GM11168 (cell line): ENCODE results near the gene ST8SIA2.
"Not testable (repeated sequence)": the region's sequence is repeated elsewhere in the genome, so short reads cannot be mapped to it uniquely, and the experiment has no call there.

Source experiments
- in situ Hi-C: fragments of 300-500 bp; cut with MboI; formaldehyde crosslinking; loops from one replicate; pipeline ENCODE4 v1.12.0; 2022; ENCODE audit warnings: low sequenced_read_pairs; ENCODE audit not compliant: unreplicated experiment

The ST8SIA2 gene

DNA sequence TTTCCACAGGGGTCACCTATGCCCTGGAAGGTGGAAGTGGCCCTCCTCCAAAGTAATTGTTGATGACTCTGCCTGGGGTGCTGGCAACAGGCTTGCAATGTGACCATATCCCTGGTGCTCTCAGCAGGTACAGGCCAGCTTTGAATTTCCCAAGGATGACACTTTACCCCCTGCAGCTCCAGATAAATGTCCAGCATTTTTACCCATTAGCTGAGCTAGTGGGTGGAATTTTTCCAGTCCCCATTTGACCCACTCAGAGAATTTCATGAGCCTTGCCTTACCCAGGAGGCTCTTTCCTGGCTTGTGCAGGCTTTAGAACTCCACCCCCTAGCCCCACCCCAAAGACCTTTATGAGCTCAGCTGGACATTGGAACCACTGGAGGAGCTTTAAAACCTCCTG is 77.6 kb downstream of the ST8SIA2 start:
- in situ Hi-C loops = no loop called here

DNA sequence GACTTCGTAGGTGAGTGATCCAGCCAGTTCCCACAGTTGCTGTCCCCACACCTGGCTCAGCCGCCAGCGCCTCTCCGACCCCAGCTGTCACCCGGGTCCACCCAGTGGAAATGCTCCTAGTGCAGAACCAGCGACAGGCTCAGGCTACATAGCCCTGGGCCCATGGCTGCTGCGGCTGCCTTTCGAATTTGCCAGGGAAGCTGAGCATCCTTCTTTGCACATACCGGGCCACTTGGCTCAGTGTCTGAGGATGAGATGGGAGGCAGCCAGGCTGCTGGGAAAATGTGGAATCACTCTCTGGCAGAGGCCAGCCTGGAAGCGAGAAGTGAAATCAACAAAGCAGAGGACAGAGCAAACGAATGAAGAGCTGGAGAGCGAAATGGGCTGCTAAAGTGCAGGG is 80.1 kb downstream of the ST8SIA2 start:
- in situ Hi-C loops = no loop called here

DNA sequence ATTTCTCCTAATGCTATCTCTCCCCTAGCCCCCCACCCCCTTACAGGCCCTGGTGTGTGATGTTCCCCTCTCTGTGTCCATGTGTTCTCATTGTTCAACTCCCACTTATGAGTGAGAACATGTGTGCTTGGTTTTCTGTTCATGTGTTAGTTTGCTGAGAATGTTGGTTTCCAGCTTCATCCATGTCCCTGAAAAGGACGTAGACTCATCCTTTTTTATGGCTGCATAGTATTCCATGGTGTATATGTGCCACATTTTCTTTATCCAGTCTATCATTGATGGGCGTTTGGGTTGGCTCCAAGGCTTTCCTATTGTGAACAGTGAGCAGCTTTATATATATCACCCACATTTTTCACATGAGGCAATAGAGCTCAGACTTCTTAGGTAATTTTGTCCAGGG is 86.0 kb downstream of the ST8SIA2 start:
- in situ Hi-C loops = not testable (repeated sequence)

DNA sequence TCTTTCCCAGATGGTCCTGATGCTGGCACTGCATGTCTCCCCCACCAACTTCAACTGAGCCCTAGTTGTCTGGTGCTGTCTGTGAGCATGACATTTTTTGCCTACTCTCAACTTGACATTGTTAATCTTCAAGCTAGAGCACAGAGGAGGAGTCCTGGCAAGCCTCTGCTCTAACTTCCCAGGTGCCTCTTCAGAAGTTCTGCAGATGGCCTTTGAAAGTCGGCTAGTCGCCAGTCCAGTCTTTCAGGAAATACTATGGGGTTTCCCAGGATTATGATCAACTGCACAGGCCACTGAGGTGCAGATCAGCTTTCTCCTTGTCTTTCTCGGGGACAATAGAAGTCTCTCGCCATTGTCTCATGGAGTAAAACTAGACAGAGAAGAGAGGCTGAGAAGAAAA is 86.7 kb downstream of the ST8SIA2 start:
- in situ Hi-C loops = no loop called here

DNA sequence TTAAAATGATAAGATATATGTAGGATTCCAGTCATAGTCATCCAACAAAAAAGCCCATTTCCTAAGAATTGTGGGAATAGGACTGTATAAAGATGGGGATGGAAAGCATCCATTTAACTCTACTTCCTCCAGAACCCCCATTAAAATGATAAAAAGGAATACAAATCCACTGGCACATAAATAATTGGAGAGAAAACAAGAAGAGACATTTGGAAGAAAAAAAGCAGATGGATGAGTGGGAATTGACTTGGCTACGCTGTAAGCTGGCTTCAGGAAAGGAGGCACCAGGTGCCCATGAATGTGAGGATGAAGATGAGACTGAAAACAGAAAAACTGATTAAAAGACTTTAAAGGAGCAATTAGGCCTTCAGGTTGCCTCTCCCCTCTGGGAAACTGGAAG is 91.8 kb downstream of the ST8SIA2 start:
- in situ Hi-C loops = no loop called here

DNA sequence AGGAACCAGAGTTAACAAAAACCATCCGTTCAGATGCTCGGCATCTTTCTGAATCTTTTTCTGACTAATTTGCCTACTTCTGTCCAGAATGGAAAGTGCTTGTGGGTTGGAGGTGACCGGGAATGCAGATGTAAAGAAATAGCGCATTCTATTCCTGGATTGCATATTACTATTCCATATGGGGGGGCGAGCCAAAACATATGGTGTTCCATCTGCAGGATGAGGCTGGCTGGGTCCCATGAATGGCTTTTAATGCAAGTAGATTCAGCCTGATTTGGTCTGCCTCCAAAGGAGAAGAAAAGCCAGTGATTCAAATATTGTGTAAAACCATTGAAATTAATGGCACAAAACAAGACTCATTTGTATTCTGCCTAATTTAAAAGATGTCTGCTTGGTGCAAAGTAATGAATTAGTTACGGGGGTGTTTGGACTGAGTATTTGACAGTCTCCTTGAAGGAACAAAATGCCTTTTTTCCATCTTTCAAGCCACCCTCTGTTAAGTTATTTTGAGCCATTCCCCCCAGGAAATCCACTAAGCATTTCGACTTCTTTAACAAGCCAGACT is 99.0 kb downstream of the ST8SIA2 start:
- in situ Hi-C loops = no loop called here

DNA sequence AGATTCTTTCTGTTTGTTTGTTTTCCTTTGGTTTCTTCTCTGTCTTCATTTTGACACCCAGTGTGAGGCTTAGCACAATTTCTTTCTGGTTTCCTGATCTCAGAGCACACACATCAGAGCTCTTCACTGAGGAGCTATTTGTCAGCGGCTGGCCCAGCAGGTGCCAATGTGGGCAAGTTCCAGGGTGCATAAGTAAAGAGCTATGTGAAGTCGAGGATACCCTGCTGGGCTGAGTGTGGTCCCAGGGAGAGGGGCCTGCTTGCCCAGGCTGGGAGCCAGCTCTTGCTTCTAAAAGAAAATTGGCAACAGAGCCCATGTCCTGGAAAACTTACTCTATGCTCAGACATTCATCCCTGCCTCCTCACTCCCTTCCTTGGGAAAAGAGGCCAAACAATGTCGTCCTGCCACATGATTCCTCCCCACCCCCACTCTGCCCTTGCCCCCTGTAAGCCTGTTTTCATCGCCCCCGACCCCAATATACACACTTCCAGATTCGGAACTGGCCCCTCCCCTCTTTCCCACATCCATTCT is 101.2 kb downstream of the ST8SIA2 start:
- in situ Hi-C loops = no loop called here

DNA sequence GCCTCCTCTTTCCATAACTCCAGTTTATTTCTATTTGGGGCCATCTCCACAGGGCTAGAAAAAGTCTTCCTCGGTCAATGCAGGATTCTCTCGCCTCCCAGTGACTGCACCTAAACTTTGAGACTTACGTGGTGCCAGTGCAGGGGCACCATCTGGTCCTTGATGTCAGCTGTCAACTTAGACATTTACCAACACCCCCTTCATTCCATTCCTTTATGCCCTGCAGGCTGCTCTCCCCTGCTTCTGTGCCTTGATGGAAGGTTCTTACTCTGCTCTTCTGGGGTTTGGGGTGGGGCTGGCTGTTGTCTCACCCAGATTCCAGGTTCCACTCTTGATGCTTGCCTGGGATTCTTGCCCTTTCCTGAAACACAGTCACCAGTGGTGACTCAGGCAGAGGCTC is 101.8 kb downstream of the ST8SIA2 start:
- in situ Hi-C loops = no loop called here

DNA sequence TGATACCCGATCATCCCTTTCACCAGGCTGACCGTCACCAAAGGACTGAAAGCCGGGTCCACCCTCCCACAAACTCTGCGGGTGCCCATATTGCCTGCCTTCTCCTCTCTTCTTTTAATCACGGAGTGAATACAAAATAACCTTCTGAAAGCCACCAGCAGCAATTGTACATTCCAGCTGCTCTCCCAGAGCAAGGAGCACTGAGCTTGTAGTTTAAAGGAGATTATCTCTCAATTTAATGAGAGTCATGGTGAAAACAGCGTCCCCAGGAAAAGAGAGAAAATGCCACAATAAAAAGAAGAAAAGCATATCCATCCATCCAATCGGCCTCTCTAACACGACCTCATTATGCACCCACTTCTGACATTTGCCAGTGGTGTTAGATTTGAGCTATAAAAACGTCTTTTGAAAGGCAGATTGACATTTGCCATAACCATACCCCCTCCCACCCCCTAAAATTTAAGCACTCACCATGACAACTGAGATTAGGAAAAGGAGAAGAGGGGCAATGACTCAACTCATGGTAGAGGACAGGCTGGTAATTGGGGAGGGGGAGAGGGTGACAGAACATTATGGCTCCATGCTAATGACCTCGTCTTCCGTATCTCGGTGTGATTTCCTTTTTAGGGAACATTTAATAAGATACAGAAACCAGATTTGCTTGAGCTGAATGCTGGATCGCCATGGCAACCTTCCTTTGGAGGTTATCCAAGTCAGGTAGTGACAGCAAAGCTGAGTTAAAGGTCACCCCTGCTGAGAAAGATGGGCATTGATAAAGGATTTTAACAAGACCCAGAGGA is 106.2 kb downstream of the ST8SIA2 start:
- in situ Hi-C loops = no loop called here

DNA sequence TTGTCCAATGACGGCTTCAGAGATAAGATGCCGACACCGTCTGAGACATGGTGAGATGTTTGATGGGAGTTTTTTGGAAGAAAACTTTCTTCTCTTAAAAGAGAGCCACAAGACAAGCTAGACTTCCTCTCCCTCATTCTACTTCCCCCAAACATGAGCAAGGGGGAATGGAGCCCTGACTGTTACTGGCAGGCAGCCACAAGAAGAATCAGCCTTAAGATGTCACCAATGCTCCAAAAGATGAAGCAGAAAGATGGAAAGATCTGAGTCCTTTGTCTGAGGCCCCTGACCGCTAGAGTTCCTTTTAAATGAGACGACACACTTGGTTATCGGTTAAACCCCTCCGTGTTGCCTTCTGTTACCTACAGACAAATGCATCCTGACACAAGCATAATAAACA is 108.7 kb downstream of the ST8SIA2 start:
- in situ Hi-C loops = no loop called here

DNA sequence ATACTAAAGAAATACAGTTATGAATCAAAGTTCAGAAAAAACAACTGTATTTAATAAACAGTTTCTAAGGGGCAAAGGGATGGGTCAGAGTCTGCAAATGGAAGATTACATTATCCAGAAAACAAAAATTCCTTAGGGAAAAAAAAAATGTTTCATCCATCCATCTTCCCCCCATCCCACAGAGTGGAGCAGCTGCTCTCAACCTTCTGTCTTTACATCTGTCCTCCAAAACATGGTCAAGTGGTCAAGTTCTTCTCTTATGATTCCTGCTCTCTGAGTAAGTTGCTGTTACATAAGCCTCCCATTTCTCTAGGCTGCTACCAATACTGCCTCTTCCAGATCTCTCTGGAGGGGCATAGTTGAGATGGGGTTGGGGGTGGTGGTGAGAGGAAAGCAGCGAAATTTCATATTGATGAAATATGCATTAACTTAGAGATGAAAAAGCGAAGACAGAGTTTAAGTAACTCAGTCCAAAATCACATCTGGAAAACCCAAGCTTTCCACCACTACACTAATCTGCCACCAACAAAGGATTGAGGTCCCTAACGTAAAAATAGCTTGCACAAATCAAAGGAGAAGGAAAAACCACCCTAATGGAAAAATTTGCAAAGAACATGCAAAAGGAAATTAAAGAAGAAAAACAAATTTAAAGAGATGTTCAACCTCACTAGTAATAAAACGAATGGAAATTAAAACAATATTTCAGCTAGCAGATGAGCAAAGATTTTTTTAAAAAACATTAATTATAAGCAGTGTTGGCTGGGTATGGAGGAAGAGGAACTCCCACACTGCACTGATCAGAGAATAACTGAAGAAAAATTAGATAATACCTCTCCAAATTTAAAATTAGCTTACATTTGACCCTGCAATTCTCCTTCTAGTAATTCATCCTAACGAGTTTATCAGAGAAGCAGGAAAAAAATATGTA is 109.5 kb downstream of the ST8SIA2 start:
- in situ Hi-C loops = no loop called here

DNA sequence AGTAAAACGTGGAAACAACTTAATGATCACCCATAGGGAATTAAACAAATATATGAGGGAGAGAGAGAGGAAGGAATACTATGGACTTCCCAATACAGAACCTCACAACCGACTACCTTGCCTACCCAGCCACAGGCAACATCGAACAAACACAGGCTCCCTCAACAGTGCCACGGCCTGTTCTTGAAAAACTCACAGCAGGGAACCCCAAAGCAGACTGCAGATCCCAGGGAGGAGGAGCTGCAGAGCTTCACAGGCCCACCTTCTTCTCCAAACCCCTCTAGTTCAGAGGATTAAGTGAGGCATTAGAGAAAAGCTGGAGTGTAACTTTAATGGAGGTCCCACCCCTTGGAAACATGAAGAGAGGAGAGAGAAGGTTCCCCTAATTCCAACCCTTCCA is 110.2 kb downstream of the ST8SIA2 start:
- in situ Hi-C loops = no loop called here

DNA sequence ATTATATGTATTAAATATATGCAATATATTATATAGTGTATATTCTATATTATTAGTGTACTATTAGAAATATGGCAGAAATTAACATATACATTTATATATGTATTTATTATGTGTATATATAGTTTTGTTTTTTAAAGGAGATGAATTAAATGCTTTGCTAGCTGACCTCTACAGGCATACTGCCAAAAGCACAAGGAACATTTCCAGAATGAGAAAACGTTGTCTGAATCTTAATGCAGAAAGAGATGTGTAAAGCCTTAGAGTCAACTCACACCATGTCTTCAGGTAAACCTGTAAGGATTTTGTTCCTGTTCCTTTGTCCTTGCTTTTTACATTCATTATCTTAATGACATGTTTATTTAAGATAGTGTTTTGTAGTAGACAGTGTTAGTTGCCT is 111.9 kb downstream of the ST8SIA2 start:
- in situ Hi-C loops = no loop called here

DNA sequence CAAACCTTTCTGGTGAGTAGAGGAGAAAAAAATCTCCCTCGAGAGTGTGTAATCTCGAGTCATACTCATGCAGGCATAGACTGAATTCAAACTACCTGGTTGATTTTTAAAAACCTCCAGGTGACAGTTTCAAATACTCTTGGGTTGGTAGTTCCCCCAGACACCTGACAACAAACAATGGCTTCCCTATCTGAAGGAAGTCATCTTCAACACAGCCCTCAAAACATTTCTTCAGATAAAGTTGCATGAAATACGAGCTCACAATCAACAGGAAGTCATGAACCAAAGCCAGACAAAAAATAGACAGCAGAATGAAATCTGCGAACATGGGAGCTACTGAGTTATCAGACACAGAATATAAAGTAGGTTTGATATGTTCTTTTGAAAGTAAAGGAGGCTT is 112.8 kb downstream of the ST8SIA2 start:
- in situ Hi-C loops = no loop called here

DNA sequence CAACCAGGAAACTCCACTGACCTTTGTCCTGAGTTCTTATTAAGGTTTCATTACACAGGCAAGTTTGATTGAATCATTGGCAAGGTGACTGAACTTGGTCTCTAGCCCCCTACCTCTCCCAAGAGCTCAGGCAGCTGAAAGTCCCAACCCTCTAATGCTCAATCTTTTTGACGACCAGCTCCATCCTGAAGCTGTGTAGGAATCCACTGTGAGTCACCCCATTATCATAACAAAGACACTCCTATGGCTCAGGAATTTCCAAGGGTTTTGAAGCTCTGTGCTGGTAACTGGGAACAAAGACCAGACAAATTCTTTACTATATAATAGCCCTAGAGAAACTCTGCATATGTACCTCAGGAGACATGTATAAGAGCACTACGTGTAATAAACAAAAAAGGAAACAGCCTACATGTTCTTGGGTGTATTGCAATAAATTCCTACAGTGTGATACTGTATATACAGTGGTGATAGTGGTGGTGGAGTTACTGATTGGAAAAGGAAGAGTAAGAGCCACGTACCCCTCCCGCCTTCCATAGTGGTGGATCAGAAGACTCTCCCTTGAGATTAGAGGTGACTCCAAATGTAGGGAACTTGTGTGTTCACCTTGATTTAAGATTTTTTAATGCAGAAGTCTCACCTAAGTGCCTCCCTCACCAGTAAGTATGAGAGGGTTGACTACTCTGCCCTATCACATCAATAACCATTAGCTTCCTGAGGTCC is 116.6 kb downstream of the ST8SIA2 start:
- in situ Hi-C loops = no loop called here
